ENCODE data around the gene SERPINB7. TPM values are rescaled to one million over a fixed set of nuclear protein-coding genes. Genes with fewer than 3 reads are reported as not detected.

Gene SERPINB7
- total and polyA plus RNA-seq, 2 of the 8 experiments (the other 6 are each of a cell fraction or from before 2014, with no cell fraction given) = not detected

DNA sequence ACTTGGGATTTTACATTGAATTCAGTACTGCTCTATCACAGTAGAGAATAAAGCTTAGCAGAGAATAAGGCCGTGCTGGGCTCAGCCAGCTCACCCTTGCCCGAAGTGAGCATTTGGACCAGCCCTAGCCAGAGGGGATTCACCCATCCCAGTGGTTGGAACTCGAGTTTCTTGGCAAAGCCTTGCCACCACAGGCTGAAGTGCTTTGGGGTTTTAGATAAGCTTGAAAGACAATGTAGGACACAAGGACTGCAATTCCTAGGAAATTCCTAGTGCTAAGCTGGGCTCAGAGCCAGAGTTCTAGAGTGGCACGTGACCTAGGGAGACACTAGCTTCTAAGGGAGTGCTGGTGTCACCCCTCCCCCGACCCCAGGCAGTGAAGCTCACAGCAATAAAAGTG is 44.4 kb upstream of the SERPINB7 start:
- WGBS, 2 experiments (ENCODE audit: extremely low coverage in 1 of 2, insufficient coverage in 1 of 2, insufficient read length in 1 of 2, insufficient replicate concordance in 2 of 2, low coverage in 1 of 2, low lambda C conversion rate in 2 of 2, missing lambda C conversion rate in 1 of 2) = 79% methylated on average over 5 of the region's 5 CpGs; no CpG with 5 or more reads in 1 of the 2 experiments
- Histone ChIP-seq H3K23ac (ENCODE audit: insufficient read length) (no peak overlapping the region), H3K4me2 (ENCODE audit: insufficient read depth in 1 of 2, low read depth in 2 of 2, low read length in 2 of 2) (no peak overlapping the region), H4K5ac (ENCODE audit: insufficient read length, low read depth, low read length) (no peak overlapping the region), H3K27ac (ENCODE audit: low read depth, low read length) (no peak overlapping the region), H3K4me3 (ENCODE audit: extremely low read depth in 1 of 4, insufficient read depth in 2 of 4, low read depth in 3 of 4, low read length in 4 of 4) (no peak overlapping the region), H4K20me1 (replicated peaks in 1 of 2; ENCODE audit: control insufficient read depth in 1 of 2, insufficient read depth in 2 of 2, low read length in 2 of 2) (no peaks in the 10 kb centered on the region), H3K36me3 (ENCODE audit: control insufficient read depth in 2 of 4, insufficient read depth in 4 of 4, low read length in 3 of 4) (no peaks in the 10 kb centered on the region), H2BK12ac (ENCODE audit: low read depth, low read length) (no peak overlapping the region), H3K56ac (replicated peaks; ENCODE audit: insufficient read length, low read depth, low read length) (no peak overlapping the region), H2BK20ac (ENCODE audit: low read length) (no peak overlapping the region), H4K8ac (ENCODE audit: extremely low read depth, insufficient read depth, low read length) (no peak overlapping the region), H2AK5ac (ENCODE audit: low read depth, low read length) (no peak overlapping the region), H2BK5ac (ENCODE audit: low read depth, low read length) (no peak overlapping the region), H3K4me1 (replicated peaks in 1 of 4; ENCODE audit: control insufficient read depth in 3 of 4, insufficient read depth in 4 of 4, low read length in 3 of 4) (peaks cover 0 to 4% (median 0%) of the 10 kb centered on the region in 4 experiments; a peak in 1 of 7 replicates), H3K9ac (replicated peaks in 1 of 4; ENCODE audit: extremely low read depth in 1 of 4, low read depth in 3 of 4, low read length in 3 of 4) (no peak overlapping the region), H2BK15ac (ENCODE audit: low read length) (no peak overlapping the region), H4K91ac (replicated peaks; ENCODE audit: insufficient read length, low read length) (no peak overlapping the region), H3K14ac (ENCODE audit: insufficient read length) (no peak overlapping the region), H2BK120ac (replicated peaks; ENCODE audit: low read depth, low read length) (no peak overlapping the region), H3K9me3 (ENCODE audit: insufficient read depth in 2 of 2, low read depth in 1 of 2, low read length in 1 of 2) (no peaks in the 10 kb centered on the region), H3K23me2 (ENCODE audit: low read depth, low read length) (no peaks in the 10 kb centered on the region), H3K4ac (replicated peaks; ENCODE audit: insufficient read length, low read depth, low read length) (no peak overlapping the region), H3K27me3 (replicated peaks in 1 of 4; ENCODE audit: control insufficient read depth in 3 of 4, extremely low read depth in 1 of 4, insufficient read depth in 3 of 4, low read length in 3 of 4) (no peaks in the 10 kb centered on the region), H3K18ac (ENCODE audit: extremely low read depth, low read length) (no peak overlapping the region), H3K79me1 (ENCODE audit: low read depth, low read length) (no peaks in the 10 kb centered on the region), H3K79me2 (ENCODE audit: control insufficient read depth in 1 of 2, insufficient read depth in 2 of 2, low read length in 2 of 2) (no peaks in the 10 kb centered on the region), H2AFZ (ENCODE audit: low read length) (peak overlapping the region; percentile 21; the same call in 1 of the 2 replicates)
- FAIRE-seq (no peak), DNase-seq (ENCODE audit: low read depth in 1 of 2, low spot score in 2 of 2) (no peak)
- ChIA-PET POLR2A (ENCODE audit: partially characterized antibody) (no interaction called here), CTCF (ENCODE audit: partially characterized antibody) (interaction anchor here (1.2 to 1.6 kb wide), 3 partner anchors 11 to 213 kb away, joined by 4 to 7 read pairs (median 4); no protein-coding TSS in a partner anchor)
- TF ChIP-seq JUND (IDR thresholded peaks at IDR 0.05; ENCODE audit: low read length) = no peak
- no peak for TF ChIP-seq HDAC6 (IDR thresholded peaks at IDR 0.05; ENCODE audit: low read depth, low read length)
- TF ChIP-seq YY1 (IDR thresholded peaks at IDR 0.05; ENCODE audit: low read depth, low read length) = no peak
- no peak for TF ChIP-seq TAF7 (optimal IDR thresholded peaks at IDR 0.05; ENCODE audit: borderline replicate concordance, low read depth, low read length)
- TF ChIP-seq, protein P1, sequence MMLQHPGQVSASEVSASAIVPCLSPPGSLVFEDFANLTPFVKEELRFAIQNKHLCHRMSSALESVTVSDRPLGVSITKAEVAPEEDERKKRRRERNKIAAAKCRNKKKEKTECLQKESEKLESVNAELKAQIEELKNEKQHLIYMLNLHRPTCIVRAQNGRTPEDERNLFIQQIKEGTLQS (IDR thresholded peaks at IDR 0.05; ENCODE audit: insufficient read depth, low read depth, low read length) = no peak
- no peak for TF ChIP-seq CBX8 (IDR thresholded peaks at IDR 0.05; ENCODE audit: borderline replicate concordance, low read depth, low read length)
- TF ChIP-seq CTBP2 (IDR thresholded peaks at IDR 0.05; ENCODE audit: borderline replicate concordance, insufficient read depth, insufficient read length, low read length) = no peak
- no peak for TF ChIP-seq CBX5 (IDR thresholded peaks at IDR 0.05; ENCODE audit: low read depth, low read length)
- no peak for TF ChIP-seq TEAD4 (IDR thresholded peaks at IDR 0.05; ENCODE audit: low read depth, low read length)

All from H1 (cell line).